Urothelium cell line (cell line): Measurements from ENCODE around the gene IL31RA.
"Not testable (repeated sequence)": the region's sequence is repeated elsewhere in the genome, so short reads cannot be mapped to it uniquely, and the experiment has no call there.

ENCODE experiments used
- DNase-seq: peaks from one replicate; pipeline ENCODE4 v3.0.0; 2011; ENCODE audit warnings: low spot score, mixed read lengths
- FAIRE-seq: peaks from 2 replicates; lab custom pipeline; 2011; peaks lifted over from hg19 to GRCh38; lab: Jason Lieb, UNC

The IL31RA gene

DNA sequence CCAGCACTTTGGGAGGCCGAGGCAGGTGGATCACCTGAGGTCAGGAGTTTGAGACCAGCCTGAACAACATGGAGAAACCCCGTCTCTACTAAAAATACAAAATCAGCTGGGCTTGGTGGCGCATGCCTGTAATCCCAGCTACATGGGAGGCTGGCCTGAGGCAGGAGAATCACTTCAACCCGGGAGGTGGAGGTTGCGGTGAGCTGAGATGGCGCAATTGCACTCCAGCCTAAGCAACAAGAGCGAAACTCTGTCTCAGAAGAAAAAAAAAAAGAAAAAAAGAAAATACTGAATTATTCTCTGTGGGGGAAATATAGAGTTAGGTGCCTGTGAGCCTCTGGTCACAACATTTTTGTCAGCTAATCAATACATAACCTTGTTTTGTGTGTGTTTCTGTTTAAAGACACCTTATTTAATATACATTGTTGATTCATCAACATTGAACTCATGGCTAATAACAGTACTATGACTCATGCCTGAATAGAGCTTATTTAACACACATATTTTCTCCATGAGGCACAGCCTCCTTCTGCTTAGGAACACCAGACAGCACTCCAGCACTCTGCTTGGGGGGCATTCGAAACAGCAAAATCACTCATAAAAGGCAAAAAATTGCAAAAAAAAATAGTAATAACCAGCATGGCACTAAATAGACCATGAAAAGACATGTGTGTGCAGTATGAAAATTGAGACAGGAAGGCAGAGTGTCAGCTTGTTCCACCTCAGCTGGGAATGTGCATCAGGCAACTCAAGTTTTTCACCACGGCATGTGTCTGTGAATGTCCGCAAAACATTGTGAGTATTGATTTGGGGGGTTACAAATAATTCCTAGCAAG is at the start of gene IL31RA:
Gene IL31RA (plus strand): TSS at position 519 of the 836 bp plus-strand sequence. CDS start 214 bp downstream, at position 733.
- FAIRE-seq (no peak), DNase-seq (peak; percentile 65)

DNA sequence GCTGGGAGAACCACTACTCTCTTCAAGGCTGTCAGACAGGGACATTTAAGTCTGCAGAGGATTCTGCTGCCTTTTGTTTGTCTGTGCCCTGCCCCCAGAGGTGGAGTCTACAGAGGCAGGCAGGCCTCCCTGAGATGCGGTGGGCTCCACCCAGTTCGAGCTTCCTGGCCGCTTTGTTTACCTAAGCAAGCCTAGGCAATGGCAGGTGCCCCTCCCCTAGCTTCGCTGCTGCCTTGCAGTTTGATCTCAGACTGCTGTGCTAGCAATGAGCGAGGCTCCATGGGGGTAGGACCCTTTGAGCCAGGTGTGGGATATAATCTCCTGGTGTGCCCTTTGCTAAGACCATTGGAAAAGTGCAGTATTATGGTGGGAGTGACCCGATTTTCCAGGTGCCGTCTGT is 42.3 kb upstream of the IL31RA start:
- FAIRE-seq, DNase-seq: not testable (repeated sequence)

DNA sequence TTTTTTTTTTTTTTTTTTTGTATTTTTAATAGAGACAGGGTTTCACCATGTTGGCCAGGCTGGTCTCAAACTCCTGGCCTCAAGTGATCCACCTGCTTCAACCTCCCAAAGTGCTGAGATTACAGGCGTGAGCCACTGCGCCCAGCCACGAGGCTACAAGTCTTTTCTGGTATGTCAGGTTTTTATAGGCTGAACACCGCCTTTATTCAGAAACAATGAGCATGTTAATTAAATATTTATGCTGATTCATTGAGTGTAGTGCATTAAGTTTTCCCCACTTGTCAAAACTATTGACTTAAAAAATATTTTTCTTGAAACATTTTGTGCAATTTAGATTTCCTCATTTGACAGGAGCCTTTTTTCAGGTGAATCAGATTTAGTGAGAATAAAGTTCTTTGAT is 35.2 kb upstream of the IL31RA start:
- FAIRE-seq, DNase-seq: not testable (repeated sequence)

DNA sequence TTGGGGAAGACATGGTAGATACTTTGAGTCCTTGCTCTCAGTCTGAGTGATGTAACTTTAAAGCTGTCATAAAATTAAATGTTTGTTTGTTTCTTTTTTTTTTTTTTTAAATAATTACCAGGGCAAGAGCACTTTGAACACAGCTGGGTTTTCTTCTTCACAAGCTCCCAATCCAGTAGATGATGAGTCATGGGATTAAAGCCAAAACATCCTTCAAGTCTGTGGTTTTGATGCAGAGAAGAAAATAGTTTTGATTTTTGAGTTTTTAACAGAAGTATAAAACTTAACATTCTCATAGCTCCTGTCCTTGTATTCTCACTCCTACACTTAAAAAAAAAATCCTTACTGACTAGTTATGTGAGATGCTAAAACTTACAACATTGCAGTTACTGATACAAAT is 34.8 kb upstream of the IL31RA start:
- FAIRE-seq = no peak
- peak; percentile 64 for DNase-seq

DNA sequence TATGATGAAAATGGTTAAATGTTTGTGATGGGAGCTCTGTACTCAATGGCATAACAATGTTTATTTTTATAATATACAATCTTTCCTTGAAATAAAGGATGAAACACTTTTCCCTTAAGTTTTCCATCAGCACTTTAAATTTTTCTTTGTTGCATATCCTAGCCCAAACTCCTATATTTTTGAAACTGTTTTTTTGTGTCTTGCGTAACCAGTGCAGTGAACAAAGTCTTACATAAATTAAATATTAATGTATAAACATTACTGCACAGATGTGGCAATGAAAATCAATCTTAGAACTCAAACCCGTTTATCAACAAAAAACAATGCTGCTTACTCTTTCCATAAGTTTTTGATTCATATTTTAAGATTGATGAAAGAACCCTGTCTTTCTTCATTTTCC is 34.1 kb upstream of the IL31RA start:
- DNase-seq (no peak), FAIRE-seq (no peak)

DNA sequence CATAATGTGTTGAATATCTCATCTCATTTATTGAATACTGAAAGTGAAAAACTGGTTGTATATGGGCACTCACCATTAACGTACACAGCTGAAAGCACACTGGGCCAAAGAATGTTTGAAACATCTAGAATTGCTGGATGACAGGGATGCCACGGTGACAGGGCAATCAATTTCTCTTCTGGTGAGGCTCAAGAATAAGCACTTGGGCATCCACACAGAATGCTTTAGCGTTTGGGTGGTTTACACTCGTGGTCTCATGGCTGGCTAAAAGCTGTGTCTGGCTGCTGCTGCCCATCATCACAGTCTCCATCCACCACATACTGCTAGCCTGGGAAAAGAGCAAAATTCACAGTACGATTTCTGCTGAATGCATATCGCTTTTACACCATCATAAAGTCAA is 30.7 kb upstream of the IL31RA start:
- FAIRE-seq = peak; percentile 30
- DNase-seq = no peak

DNA sequence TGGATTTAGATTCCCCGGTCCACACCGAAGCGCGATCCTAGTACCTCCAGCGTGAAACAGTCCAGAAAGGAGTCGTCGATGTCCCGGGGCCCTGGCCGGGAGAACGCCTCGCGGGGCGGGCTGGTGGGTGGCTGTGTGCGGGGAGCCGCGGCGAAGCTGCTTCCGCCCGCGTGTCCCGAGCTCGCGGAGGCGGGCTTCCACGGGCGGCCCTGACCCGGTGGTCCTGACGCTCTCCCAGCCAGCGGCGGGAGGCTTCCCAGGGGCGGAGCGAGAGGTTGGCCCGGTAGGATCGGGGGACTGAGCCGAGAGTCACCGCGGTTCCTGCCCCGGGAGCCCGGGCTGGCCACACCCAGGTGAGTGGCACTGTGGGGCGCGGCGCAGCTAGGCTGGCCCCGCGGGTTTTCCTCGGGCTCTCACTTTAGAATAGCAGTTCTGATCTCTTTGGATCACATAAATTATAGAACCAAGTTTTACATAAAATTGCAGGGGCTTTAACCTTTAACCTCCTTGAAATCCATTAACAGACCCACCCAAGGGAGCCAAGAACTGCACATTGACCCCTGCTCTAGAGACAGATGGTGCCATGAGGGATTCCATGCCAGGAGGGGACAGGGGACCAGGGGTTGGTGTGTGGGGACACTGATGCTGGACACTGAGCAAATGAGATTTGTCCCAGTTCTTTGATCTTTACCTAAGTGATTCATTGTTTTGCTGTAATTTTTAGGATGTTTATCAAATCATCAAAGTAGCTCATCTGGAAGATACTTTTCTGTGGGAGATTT is 29.2 kb upstream of the IL31RA start:
- FAIRE-seq (no peak), DNase-seq (no peak)

DNA sequence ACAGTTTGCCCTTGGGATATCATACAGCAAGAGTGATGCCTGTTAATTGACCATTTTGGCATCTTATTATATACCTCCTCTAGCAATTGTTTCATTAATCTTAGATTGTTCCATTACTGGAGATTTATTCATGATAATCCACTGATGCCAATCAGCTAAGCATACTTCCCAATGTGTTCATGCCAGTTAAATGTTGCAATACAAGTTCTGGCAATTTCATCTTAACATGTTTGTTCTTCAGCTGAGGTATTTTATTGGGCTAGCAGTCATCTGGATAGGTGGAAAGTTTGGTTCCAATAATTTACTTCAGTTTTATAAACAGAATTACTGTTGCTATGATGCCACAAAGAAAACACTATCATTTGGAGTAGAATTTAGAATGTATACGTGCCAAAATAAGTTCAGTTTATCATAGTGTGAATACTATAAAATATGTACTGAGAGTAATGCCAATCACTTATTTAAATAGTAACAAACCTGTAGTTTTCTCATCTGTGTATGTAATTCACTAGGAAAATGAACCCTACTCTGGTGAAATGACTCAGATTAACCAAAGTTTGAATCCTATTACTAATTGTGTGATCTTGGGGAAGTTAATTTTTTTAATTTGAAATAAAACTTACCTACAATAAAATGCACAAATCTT is 27.9 kb upstream of the IL31RA start:
- DNase-seq = no peak
- FAIRE-seq = no peak

DNA sequence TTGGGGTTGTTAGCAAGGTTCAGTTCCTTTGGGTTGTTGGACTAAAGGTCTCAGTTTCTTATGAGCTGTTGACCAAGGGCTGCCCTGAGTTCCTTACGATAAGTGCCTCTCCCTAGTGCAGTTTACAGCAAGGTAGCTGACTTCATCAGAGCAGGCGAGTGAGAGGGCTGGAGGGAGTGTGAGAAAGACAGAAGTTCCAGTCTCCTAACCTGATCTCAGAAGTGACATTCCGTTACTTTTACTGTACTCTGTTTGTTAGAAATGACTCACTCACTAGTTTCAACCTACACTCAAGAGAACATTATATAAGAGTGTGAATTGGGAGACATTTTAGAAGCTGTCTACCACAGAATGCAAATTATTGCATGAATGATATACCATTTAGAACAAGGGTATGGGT is 21.2 kb upstream of the IL31RA start:
- DNase-seq (no peak), FAIRE-seq (no peak)

DNA sequence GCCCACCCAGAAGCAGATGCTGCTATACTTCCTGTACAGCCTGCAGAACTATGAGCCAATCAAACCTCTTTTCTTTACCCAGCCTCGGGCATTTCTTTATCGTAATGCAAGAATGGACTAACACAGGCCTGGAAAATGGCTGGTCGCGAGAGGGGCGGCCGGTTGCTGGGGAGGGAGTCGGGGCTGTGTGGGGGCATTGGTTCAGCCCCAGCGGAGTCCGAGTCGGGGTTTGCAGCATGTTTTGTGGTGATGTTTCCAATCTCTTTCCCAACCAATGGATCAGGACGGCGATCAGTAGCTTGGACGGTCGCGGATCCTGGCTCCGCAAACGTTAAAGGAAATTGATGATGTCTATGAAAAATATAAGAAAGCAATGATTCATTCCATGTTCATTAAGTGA is 18.7 kb upstream of the IL31RA start:
- no peak for DNase-seq
- no peak for FAIRE-seq

DNA sequence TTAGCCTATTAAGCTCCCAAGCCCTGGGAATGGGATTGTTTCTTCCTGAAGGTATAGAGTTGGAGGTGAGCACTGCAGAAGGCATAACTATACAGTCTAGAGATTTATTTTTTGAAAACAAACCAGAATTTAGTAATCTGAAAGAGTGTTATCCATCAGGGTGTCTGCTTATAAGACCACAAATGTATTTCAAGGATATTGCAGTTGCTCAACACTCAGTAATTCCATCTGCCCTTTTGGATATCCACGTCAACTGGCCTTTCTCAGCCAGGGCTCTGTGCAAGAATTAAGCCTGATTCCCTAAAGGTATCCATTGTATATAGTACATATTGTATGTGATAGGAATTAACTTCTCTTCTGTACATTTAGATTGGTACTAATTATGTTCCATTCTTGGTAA is 15.0 kb upstream of the IL31RA start:
- DNase-seq (no peak), FAIRE-seq (no peak)

DNA sequence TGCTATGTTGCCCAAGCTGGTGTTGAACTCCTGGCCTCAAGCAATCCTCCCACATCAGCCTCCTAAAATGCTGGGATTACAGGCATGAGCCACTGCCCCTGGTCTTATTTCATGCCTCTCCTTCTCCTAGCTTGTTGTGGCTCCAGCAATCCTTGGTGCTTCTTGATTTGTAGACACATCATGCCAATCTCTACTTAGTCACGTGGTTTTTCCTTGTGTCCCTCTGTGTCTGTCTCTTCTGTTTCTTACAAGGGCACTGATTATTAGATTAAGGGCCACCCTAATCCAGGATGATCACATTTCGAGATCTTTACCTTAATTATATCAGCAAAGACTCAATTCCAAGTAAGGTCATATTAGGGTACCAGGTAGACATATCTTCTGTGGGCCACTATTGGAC is 9.2 kb upstream of the IL31RA start:
- FAIRE-seq = no peak

DNA sequence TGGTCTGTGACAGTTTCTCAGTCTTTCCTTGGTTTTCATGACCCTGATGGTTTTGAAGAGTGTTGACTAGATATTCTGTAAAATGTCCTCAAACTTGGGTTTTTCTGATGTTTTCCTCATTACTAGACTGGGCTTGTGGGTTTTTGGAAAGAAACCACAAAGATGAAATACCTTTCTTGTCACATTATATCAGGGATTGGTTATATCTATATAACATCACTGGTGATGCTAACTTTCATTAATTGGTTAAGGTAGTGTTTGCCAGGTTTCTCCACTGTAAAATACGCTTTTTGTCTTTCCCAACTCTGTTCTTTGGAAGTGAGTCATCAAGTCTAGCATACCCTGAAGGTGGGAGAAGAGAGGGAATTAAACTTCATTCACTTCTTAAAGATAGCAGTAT is 3.3 kb upstream of the IL31RA start:
- FAIRE-seq (no peak), DNase-seq (no peak)

More for the DNA sequence above, 9.2 kb upstream of the IL31RA start:
- no peak for DNase-seq

DNA sequence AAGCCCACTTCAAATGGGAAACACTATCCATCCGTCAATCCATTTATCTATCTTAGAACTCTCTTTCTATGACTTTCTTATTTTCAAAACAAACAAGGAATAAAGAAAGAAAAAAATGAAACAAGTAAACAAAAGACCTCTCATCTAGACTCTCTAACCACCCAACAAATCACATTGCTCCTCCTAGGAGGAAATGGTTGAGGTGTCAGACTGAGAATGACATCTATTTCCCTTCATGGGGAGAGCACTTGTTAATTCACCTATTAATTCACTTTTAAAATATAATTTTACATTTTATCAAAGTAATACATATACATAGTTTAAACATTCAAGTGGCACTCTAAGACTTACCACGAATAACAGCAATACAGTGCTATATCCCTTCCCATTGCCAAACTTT is 2.4 kb upstream of the IL31RA start:
- DNase-seq = no peak
- FAIRE-seq = no peak

DNA sequence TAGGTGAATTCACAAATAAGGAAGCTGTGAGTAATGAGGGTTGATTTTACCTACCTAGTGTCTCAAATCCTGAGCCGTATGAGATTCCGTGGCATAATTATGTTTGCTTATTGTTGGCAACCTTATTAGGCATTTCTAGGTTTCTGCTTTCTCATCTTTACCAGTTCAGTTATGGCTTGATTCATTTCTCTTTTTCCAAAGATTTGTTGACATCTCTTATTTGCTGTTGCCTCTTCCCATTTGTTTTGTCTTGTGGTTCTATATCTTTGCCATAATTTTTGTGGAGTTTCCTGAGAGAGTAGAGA is 470 bp downstream of the IL31RA start:
- FAIRE-seq (no peak), DNase-seq (no peak)

DNA sequence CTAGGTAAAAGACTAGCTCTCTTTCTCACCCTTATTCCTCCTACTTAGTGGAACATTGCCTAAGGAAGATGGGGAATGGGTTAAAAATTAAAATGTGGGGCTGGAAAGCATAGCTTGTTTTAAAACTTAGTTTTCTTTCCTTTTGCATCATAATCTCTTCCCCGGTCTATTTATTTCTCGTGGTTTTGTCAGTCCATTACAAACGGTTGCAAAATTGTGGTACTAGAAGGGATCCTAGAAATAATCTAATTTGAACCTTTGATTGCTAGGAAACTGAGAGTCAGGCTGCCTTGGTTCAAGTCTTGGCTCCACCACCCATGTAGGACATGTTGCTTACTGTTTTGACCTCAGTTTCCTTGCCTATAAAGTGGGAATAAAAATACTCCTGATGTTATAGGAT is 1.3 kb downstream of the IL31RA start:
- FAIRE-seq = no peak

DNA sequence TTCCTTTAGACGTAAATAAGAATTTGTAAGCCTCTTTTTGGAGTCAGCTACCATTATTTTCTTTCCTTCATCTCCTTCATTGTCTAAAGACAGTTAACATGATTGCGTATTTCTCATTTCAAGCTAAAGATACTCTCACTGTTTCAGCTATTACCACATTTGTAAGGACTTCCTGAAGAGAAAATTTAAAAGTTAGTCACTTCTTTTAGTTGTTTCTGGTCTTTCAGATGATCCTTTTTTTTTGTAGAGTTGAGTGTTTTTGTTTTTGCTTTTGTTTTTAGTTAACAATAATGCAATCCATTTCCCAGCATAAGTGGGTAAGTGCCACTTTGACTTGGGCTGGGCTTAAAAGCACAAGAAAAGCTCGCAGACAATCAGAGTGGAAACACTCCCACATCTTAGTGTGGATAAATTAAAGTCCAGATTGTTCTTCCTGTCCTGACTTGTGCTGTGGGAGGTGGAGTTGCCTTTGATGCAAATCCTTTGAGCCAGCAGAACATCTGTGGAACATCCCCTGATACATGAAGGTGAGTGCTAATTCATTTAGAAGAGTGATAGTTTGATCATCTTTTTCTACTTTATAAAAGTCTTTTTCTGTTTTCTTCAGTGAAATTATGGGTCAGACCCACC is 2.0 kb downstream of the IL31RA start:
- DNase-seq (no peak), FAIRE-seq (peak; percentile 59)

More for the DNA sequence above, 1.3 kb downstream of the IL31RA start:
- no peak for DNase-seq

DNA sequence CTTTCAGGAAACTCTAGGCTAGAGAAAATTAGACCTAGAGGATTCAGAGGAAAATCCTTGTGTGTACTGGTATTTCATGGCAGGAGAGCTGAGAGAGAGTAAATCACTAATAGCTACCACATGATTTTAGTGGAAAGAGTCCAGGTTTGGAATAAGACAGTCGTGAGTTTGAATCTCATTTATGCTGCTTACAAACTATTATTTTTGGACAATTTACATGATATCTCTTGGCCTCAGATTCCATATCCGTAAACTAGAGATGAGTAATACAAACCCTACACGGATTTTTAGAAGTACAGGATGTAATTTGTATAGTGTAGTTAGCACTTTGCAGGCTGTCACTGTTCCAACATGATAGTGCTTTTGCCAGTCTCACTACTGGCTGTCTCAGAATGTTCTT is 2.7 kb downstream of the IL31RA start:
- FAIRE-seq (no peak), DNase-seq (no peak)

DNA sequence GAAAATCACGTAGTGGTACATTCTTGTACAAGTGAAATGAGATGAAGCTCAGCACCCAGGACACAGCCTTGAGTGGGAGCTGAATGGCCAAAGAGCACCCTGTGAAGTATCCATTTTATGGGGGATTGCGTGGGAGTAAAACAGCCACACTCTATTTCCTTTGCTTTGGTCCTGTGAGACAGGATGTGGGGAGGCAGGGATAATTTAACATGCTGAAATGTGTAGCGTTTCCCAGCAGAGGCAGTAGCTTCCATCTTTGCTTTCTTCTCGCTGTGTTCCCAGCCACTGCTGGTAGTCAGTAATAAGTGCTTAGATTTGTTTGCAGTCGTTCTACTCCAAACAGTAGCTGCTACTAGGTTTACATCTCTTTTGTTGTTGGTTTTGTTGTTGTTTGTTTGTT is 4.4 kb downstream of the IL31RA start:
- no peak for FAIRE-seq
- DNase-seq = no peak

DNA sequence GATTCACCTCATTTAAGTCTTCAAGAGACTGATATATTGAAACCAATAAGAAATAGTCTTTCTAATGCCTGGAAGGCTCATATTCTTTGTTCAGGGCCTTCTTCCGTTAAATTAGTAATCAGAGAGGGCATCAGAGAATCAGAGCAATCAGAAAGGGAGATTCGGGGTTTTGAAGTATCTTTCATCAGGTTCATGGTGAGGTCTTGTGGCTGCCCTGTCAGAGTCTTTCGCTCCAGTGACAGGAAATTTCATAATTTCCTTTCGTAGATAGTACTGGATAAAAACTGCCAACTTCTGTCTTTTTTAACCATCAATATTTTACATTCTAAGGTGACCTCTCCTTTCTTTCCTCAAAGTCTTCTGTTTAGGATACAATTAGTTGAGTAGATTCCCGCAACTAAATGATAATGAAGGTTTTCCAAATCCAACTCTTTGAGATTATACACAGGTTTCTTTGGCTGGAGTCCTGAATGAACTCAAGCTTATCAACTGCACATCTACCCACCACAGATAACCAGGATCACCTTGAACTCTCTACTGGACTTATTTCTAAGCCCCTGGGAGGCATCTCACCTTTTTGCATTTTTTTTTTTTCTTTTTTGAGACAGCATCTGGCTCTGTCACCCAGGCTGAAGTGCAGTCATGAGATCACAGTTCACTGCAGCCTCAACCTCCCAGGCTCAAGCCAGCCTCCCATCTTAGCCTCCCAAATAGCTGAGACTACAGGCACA is 5.5 kb downstream of the IL31RA start:
- DNase-seq (no peak), FAIRE-seq (no peak)

DNA sequence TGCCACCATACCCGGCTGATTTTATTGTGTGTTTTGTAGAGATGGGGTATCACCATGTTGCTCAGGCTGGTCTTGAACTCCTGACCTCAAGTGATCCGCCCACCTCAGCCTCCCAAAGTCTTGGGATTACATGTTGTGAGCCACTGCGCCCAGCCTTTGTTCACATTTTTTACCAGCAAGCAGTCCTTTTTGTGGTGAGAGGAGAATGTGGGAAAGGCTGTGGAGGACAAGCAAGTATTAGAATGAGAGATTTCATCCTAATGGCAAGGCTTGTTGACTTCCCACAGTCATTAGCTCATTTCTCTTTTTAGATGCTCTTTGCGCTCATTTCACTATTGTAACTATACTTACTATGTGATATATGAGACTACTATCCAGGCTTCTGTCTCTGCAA is 6.1 kb downstream of the IL31RA start:
- FAIRE-seq (no peak), DNase-seq (no peak)
